Choroid plexus epithelial cell (primary cell): ENCODE data around the gene CTDSP2.
A peak's percentile ranks its signal among the peaks of the same experiment; 100 is the strongest.

ENCODE experiments used
- DNase-seq: peaks from one replicate; pipeline ENCODE4 v3.0.0-alpha.2; 2010; ENCODE audit warnings: low read depth
- H3K4me3 ChIP-seq: 2 replicates; pipeline ENCODE4 v1.5.1; 2011; ENCODE audit warnings: low read depth, mild to moderate bottlenecking, control low read depth, low read length, moderate library complexity
- CTCF ChIP-seq: conservative IDR thresholded peaks from 2 replicates; pipeline ENCODE4 v1.5.1; 2011; ENCODE audit warnings: low read depth, mild to moderate bottlenecking, control low read depth, inconsistent platforms, low read length, moderate library complexity

CTDSP2 gene

GRCh38 chr12:57802607-57803006 is 43.9 kb downstream of the CTDSP2 start:
- no peak for DNase-seq
- H3K4me3 ChIP-seq, result no peak overlapping the region
- no peak for TF ChIP-seq CTCF

- DNase-seq, result no peak
- H3K4me3 ChIP-seq, result no peak overlapping the region
- no peak for TF ChIP-seq CTCF
Observed at GRCh38 chr12:57800965-57801364, 45.6 kb downstream of the CTDSP2 start.

- no peak overlapping the region for H3K4me3 ChIP-seq
- DNase-seq, result no peak
- TF ChIP-seq CTCF, result no peak
Observed at GRCh38 chr12:57797933-57798332, 48.6 kb downstream of the CTDSP2 start.

- DNase-seq, result no peak
- no peak overlapping the region for H3K4me3 ChIP-seq
- TF ChIP-seq CTCF, result no peak
Observed at GRCh38 chr12:57796996-57797395, 49.5 kb downstream of the CTDSP2 start.

GRCh38 chr12:57795354-57795753 is 51.2 kb downstream of the CTDSP2 start:
- DNase-seq, result no peak
- no peak for TF ChIP-seq CTCF
- no peak overlapping the region for H3K4me3 ChIP-seq

GRCh38 chr12:57793920-57794319 is 52.6 kb downstream of the CTDSP2 start:
- no peak for TF ChIP-seq CTCF
- peak; percentile 83 for DNase-seq
- no peak overlapping the region for H3K4me3 ChIP-seq

GRCh38 chr12:57783861-57784260 is 62.7 kb downstream of the CTDSP2 start:
- TF ChIP-seq CTCF, result no peak
- H3K4me3 ChIP-seq, result no peak overlapping the region
- no peak for DNase-seq
